IMR-90 (cell line): Measurements from ENCODE around the gene HMGCS2. TPM values are rescaled to one million over a fixed set of nuclear protein-coding genes. Genes with fewer than 3 reads are reported as not detected.

ENCODE experiments used
- ATAC-seq: fragments of 200-7000 bp; cut with Tn5 transposase; 2 replicates; pipeline ENCODE4 v1.9.1; 2020; ENCODE audit warnings: low read depth, mild to moderate bottlenecking, moderate library complexity
- BruUV-seq: library from RNA; stranded (reverse); fragments of 400-500 nt; replicated peaks from 2 replicates; lab custom pipeline; 2021; lab: Mats Ljungman, UMichigan
- CTCF ChIA-PET: fragments of 300-600 bp; formaldehyde crosslinking; extraction: SDS; loops from one replicate; lab custom pipeline; 2021; ENCODE audit warnings: antibody characterized with exemption; lab: Yijun Ruan, JAX
- POLR2A ChIA-PET: fragments of 300-600 bp; sonication (Branson Sonifier 250); formaldehyde crosslinking; loops from one replicate; lab custom pipeline; 2022; ENCODE audit warnings: antibody characterized with exemption; ENCODE audit not compliant: unreplicated experiment; lab: Charles Lee
- DNase-seq: peaks from one replicate; pipeline ENCODE4 v3.0.0; 2013
- H2AFZ ChIP-seq: replicated peaks from 2 replicates; pipeline ENCODE3; 2013; ENCODE audit warnings: low read length, mild to moderate bottlenecking; ENCODE audit not compliant: poor library complexity
- H2AK5ac ChIP-seq: 2 replicates; pipeline ENCODE4 v1.6.1; 2013; ENCODE audit warnings: low read depth, low read length, inconsistent platforms
- H2AK9ac ChIP-seq: replicated peaks from 2 replicates; pipeline ENCODE3; 2013; ENCODE audit warnings: mild to moderate bottlenecking, low read depth, low read length, moderate library complexity; ENCODE audit not compliant: poor library complexity
- H2BK120ac ChIP-seq: 2 replicates; pipeline ENCODE4 v1.6.1; 2013; ENCODE audit warnings: low read depth, low read length, inconsistent platforms
- H2BK15ac ChIP-seq: 3 replicates; pipeline ENCODE4 v1.6.1; 2013; ENCODE audit warnings: low read depth, low read length, inconsistent platforms
- H2BK20ac ChIP-seq: 2 replicates; pipeline ENCODE4 v1.6.1; 2013; ENCODE audit warnings: low read depth, mild to moderate bottlenecking, inconsistent platforms, low read length, moderate library complexity
- H2BK5ac ChIP-seq: 2 replicates; pipeline ENCODE4 v1.6.1; 2013; ENCODE audit warnings: mild to moderate bottlenecking, low read depth, low read length, inconsistent platforms; ENCODE audit not compliant: poor library complexity, severe bottlenecking
- H3K14ac ChIP-seq: replicated peaks from 2 replicates; pipeline ENCODE4 v1.6.1; 2013; ENCODE audit warnings: low read depth, low read length, inconsistent platforms
- H3K18ac ChIP-seq: 2 replicates; pipeline ENCODE4 v1.6.1; 2013; ENCODE audit warnings: low read depth, low read length, control low read depth
- H3K23ac ChIP-seq: 2 replicates; pipeline ENCODE4 v1.6.1; 2013; ENCODE audit warnings: low read depth, low read length, inconsistent platforms
- H3K27ac ChIP-seq: 2 replicates; pipeline ENCODE4 v1.5.1; 2013; ENCODE audit warnings: mild to moderate bottlenecking, control low read depth, low read length; ENCODE audit not compliant: insufficient read depth
- H3K27me3 ChIP-seq: 2 replicates; pipeline ENCODE4 v1.6.1; 2013; ENCODE audit warnings: low read length; ENCODE audit not compliant: control insufficient read depth, insufficient read depth
- H3K36me3 ChIP-seq: 2 replicates; pipeline ENCODE4 v1.6.1; 2013; ENCODE audit warnings: low read length, mixed read lengths; ENCODE audit not compliant: control insufficient read depth, insufficient read depth
- H3K4ac ChIP-seq: 2 replicates; pipeline ENCODE4 v1.6.1; 2013; ENCODE audit warnings: low read depth, low read length, inconsistent platforms
- H3K4me1 ChIP-seq: 2 replicates; pipeline ENCODE4 v1.6.1; 2013; ENCODE audit warnings: low read length, mixed read lengths; ENCODE audit not compliant: control insufficient read depth, insufficient read depth
- H3K4me2 ChIP-seq: 2 replicates; pipeline ENCODE4 v1.6.1; 2013; ENCODE audit warnings: low read depth, mild to moderate bottlenecking, control low read depth, low read length, moderate library complexity
- H3K4me3 ChIP-seq: 2 replicates; pipeline ENCODE4 v1.5.1; 2013; ENCODE audit warnings: low read depth, mild to moderate bottlenecking, control low read depth, low read length, moderate library complexity; ENCODE audit not compliant: insufficient read depth
- H3K56ac ChIP-seq: 2 replicates; pipeline ENCODE4 v1.6.1; 2013; ENCODE audit warnings: low read length, inconsistent platforms; ENCODE audit not compliant: insufficient read depth; ENCODE audit errors: extremely low read depth
- H3K79me1 ChIP-seq, 2 experiments: 2 replicates each; pipeline ENCODE4 v1.6.1; 2013; ENCODE audit warnings: low read length in 2 of 2, inconsistent platforms in 1 of 2, low read depth in 1 of 2
- H3K9ac ChIP-seq: 2 replicates; pipeline ENCODE4 v1.6.1; 2013; ENCODE audit warnings: low read depth, low read length, control low read depth
- H3K9me1 ChIP-seq: 2 replicates; pipeline ENCODE4 v1.6.1; 2013; ENCODE audit warnings: low read length, inconsistent platforms; ENCODE audit not compliant: insufficient read depth
- H3K9me3 ChIP-seq: 2 replicates; pipeline ENCODE4 v1.6.1; 2013; ENCODE audit warnings: low read length; ENCODE audit not compliant: control insufficient read depth, insufficient read depth
- H4K20me1 ChIP-seq: 2 replicates; pipeline ENCODE4 v1.6.1; 2013; ENCODE audit warnings: low read length, inconsistent platforms; ENCODE audit not compliant: insufficient read depth
- H4K5ac ChIP-seq: 2 replicates; pipeline ENCODE4 v1.6.1; 2013; ENCODE audit warnings: mild to moderate bottlenecking, low read depth, low read length, control low read depth
- H4K8ac ChIP-seq, 2 experiments: 2 replicates each; pipeline ENCODE4 v1.6.1; 2013; ENCODE audit warnings: low read depth in 2 of 2, low read length in 2 of 2, control low read depth in 1 of 2, inconsistent platforms in 1 of 2
- H4K91ac ChIP-seq: 2 replicates; pipeline ENCODE4 v1.6.1; 2013; ENCODE audit warnings: low read depth, low read length, inconsistent platforms; ENCODE audit not compliant: insufficient read depth
- BHLHE40 ChIP-seq: fragments of 150-350 bp; IDR thresholded peaks from 2 replicates; pipeline ENCODE4 v1.6.1; 2016; ENCODE audit warnings: mild to moderate bottlenecking, low read depth, low read length
- CEBPB ChIP-seq: IDR thresholded peaks from 2 replicates; pipeline ENCODE4 v1.6.1; 2012; ENCODE audit warnings: low read depth, low read length, improper control_type of control experiment
- CHD1 ChIP-seq: IDR thresholded peaks from 2 replicates; pipeline ENCODE4 v1.6.1; 2012; ENCODE audit warnings: low read depth, low read length, improper control_type of control experiment
- MAFK ChIP-seq: IDR thresholded peaks from 2 replicates; pipeline ENCODE4 v1.6.1; 2012; ENCODE audit warnings: low read depth, low read length, improper control_type of control experiment
- MAZ ChIP-seq: IDR thresholded peaks from 2 replicates; pipeline ENCODE4 v1.6.1; 2012; ENCODE audit warnings: low read depth, mild to moderate bottlenecking, low read length, improper control_type of control experiment, moderate library complexity, borderline replicate concordance
- MXI1 ChIP-seq: IDR thresholded peaks from 2 replicates; pipeline ENCODE4 v1.6.1; 2012; ENCODE audit warnings: low read depth, mild to moderate bottlenecking, low read length, moderate library complexity, borderline replicate concordance
- NFE2L2 ChIP-seq: fragments of 150-350 bp; IDR thresholded peaks from 2 replicates; pipeline ENCODE4 v1.6.1; 2016; ENCODE audit warnings: low read depth, mild to moderate bottlenecking, low read length
- RFX5 ChIP-seq: IDR thresholded peaks from 2 replicates; pipeline ENCODE4 v1.8.0; 2012; ENCODE audit warnings: low read depth, mild to moderate bottlenecking, low read length, moderate library complexity
- WGBS, 2 experiments: methylation state at CpG; one replicate each; pipeline versions ENCODE4 v1.1.5 to v1.1.7; 2013; ENCODE audit warnings: missing lambda C conversion rate in 2 of 2; ENCODE audit not compliant: insufficient read length in 1 of 2; ENCODE audit errors: extremely low coverage in 2 of 2; 5-methylcytosine and 5-hydroxymethylcytosine counted together
- dilution Hi-C: fragments of 300-500 bp; cut with HindIII; formaldehyde crosslinking; loops from one replicate; pipeline ENCODE4 v1.14.3; 2018; ENCODE audit warnings: low sequenced_read_pairs; ENCODE audit not compliant: unreplicated experiment
- in situ Hi-C: fragments of 300-500 bp; cut with MboI; formaldehyde crosslinking; loops from 3 replicates; pipeline ENCODE4 v1.14.3; 2019; ENCODE audit warnings: low sequenced_read_pairs, inconsistent platforms, mixed read lengths
- intact Hi-C: fragments of 100-400 bp; cut with micrococcal nuclease; formaldehyde crosslinking; loops from 2 replicates; pipeline ENCODE4 v1.10.0; 2022
- polyA plus RNA-seq, 3 experiments: library from polyadenylated mRNA; depleted of rRNA; stranded (reverse); fragments of >200 nt; gene quantifications; 2 replicates each; pipeline ENCODE4 v1.2.3, GENCODE V29; 2012; ENCODE audit warnings: low replicate concordance in 1 of 3
- total RNA-seq: library from RNA; depleted of rRNA; stranded (reverse); fragments of >200 nt; gene quantifications from 2 replicates; pipeline ENCODE4 v1.2.3, GENCODE V29; 2012

HMGCS2 gene
- total and polyA plus RNA-seq, 2 of the 4 experiments (the other 2 are of a cell fraction): not detected

DNA sequence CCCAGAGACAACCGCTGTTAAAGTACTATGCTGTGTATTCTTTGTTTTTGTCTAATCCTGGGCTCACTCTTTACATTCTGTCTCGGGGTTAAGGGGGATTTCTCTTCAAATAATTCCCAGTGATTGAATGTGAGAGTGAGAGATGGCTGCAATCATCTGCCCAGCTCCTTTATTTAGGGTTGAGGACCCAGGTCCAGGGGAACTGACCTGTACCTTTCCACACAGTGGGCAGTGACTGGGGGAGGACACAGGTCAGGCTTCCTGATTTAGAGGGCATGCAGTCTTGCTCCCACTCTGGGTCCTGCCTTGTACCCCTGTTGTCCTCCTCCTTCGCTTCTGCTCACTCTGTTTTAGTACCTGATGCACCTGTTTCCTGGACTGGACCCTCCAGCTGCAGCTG, 35.0 kb downstream of the HMGCS2 start:
- in situ Hi-C loops (loop anchor here (10.0 kb wide), 1 partner anchor 191 kb away; no protein-coding TSS in a partner anchor), dilution Hi-C loops (no loop called here), intact Hi-C loops (no loop called here)
- peaks cover 73% of the 10 kb centered on the region for H3K36me3 ChIP-seq
- no peak overlapping the region for H3K27ac ChIP-seq
- no peak for DNase-seq
- H4K20me1 ChIP-seq: peaks cover 27% of the 10 kb centered on the region; the same call in 1 of the 2 replicates
- ATAC-seq: no peak
- no peak overlapping the region for H4K5ac ChIP-seq
- H3K4me1 ChIP-seq: no peaks in the 10 kb centered on the region
- H3K79me1 ChIP-seq: peaks cover 5 to 32% of the 10 kb centered on the region in 2 experiments; a peak in 3 of 4 replicates
- H3K4me2 ChIP-seq: no peak overlapping the region
- H4K8ac ChIP-seq: no peak overlapping the region
- BruUV-seq: no TSS peak
- H3K9me1 ChIP-seq: peaks cover 9% of the 10 kb centered on the region; the same call in 1 of the 2 replicates
- H3K18ac ChIP-seq: no peak overlapping the region
- no peak overlapping the region for H2BK20ac ChIP-seq
- H2BK5ac ChIP-seq: no peak overlapping the region
- H3K14ac ChIP-seq: no peak overlapping the region
- no peak overlapping the region for H2AFZ ChIP-seq
- no peak overlapping the region for H3K9ac ChIP-seq
- no peak overlapping the region for H2BK15ac ChIP-seq
- H3K56ac ChIP-seq: no peak overlapping the region
- no peak overlapping the region for H2AK5ac ChIP-seq
- TF ChIP-seq MXI1: no peak
- no peak for TF ChIP-seq CEBPB
- no peak for TF ChIP-seq MAFK
- no peak for TF ChIP-seq BHLHE40
- no peak for TF ChIP-seq CHD1
- TF ChIP-seq NFE2L2: no peak
- TF ChIP-seq MAZ: no peak
- no peak for TF ChIP-seq RFX5
- no peaks in the 10 kb centered on the region for H3K27me3 ChIP-seq
- no peak overlapping the region for H2BK120ac ChIP-seq
- H3K23ac ChIP-seq: no peak overlapping the region
- no peak overlapping the region for H4K91ac ChIP-seq
- no peak overlapping the region for H2AK9ac ChIP-seq
- ChIA-PET POLR2A (no interaction called here), CTCF (interaction anchor here (0.9 kb wide), 1 partner anchor 13 kb away, joined by 3 read pairs; no protein-coding TSS in a partner anchor)
- H3K4ac ChIP-seq: no peak overlapping the region
- H3K4me3 ChIP-seq: no peak overlapping the region
- H3K9me3 ChIP-seq: no peaks in the 10 kb centered on the region
- WGBS, 2 experiments: 80% methylated on average over 1 of the region's 3 CpGs; no CpG with 5 or more reads in 1 of the 2 experiments
